HepG2 (cell line): ENCODE results near the gene TMEM8B.

Experiments used
- ARNT ChIP-seq: fragments of 450-650 bp; IDR thresholded peaks from 2 replicates; pipeline ENCODE4 v1.6.1; 2017
- ATF3 ChIP-seq: sonication (generic); formaldehyde crosslinking; IDR thresholded peaks from 2 replicates; pipeline ENCODE4 v1.4.0; 2020; ENCODE audit warnings: missing genetic modification reagents
- NCOA1 ChIP-seq: sonication (generic); formaldehyde crosslinking; IDR thresholded peaks from 2 replicates; pipeline ENCODE4 v1.9.0; 2021; ENCODE audit warnings: missing genetic modification reagents
- PRPF4 ChIP-seq: fragments of 200-400 bp; formaldehyde crosslinking; IDR thresholded peaks from 2 replicates; pipeline ENCODE4 v1.6.1; 2016; ENCODE audit warnings: low read length, low read depth; ENCODE audit not compliant: poor library complexity, severe bottlenecking
- SMAD3 ChIP-seq: sonication (generic); formaldehyde crosslinking; IDR thresholded peaks from 2 replicates; pipeline ENCODE4 v1.4.0; 2020; ENCODE audit warnings: missing genetic modification reagents
- TCF12 ChIP-seq, 2 experiments: fragments of 450-650 bp in 1 of 2; sonication (generic) in 1 of 2; formaldehyde crosslinking in 1 of 2; IDR thresholded peaks; 2 replicates each; pipeline versions ENCODE4 v1.6.1 to v1.8.0; 2017 to 2022; ENCODE audit warnings: antibody characterized with exemption in 1 of 2, mild to moderate bottlenecking in 1 of 2, missing genetic modification reagents in 1 of 2, moderate library complexity in 1 of 2
- ZNF101 ChIP-seq: sonication (generic); formaldehyde crosslinking; IDR thresholded peaks from 2 replicates; pipeline ENCODE4 v1.4.0; 2020; ENCODE audit warnings: mild to moderate bottlenecking, low read depth, missing genetic modification reagents, borderline replicate concordance

GRCh38 chr9:35911690-35912089 is 82.7 kb downstream of the TMEM8B start:
- TF ChIP-seq ARNT (no peak), ZNF101 (CRISPR knock-in tag) (no peak), SMAD3 (no peak), PRPF4 (no peak), ATF3 (CRISPR knock-in tag) (no peak), NCOA1 (no peak), TCF12 (IDR thresholded peaks at IDR 0.05) (no peak), TCF12 (CRISPR knock-in tag; IDR thresholded peaks at IDR 0.05) (no peak)
